ENCODE data around the gene SGCD. TPM values are rescaled to one million over a fixed set of nuclear protein-coding genes. Genes with fewer than 3 reads are reported as not detected.

SGCD gene
- total and polyA plus RNA-seq, 4 donors = 0.79 to 20.9 (median 6.0) TPM

DNA sequence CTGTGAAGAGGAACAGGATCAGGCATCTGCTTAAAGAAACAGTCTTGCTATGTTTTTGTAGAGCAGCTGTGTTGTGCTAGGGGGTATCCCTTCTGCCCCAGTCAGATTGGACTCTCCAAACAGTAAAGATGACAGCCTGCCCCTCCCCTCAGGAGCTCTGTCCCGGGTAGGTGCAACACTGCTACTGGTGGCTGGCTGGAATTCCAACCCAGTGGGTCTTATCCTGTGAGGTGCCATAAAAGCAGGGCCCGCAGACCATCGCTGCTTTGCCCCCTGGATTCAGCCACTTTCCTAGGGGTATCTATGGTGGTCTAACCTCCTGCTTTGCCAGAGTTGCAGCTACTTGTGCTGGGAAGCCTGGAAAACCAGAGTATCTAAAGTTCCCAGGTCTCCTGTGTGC is 408.5 kb downstream of the SGCD start:
- no peak overlapping the region for H3K4me3 ChIP-seq
- H3K27ac ChIP-seq (ENCODE audit: low read depth in 1 of 2, low read length in 1 of 2) = no peak overlapping the region
- ATAC-seq (ENCODE audit: insufficient read depth, low FRiP score) = no peak
- WGBS, 2 donors = 69 to 73% methylated on average over 3 of the region's 3 CpGs
- H3K36me3 ChIP-seq (ENCODE audit: control insufficient read depth in 4 of 4, insufficient read depth in 4 of 4, low read length in 4 of 4) = no peaks in the 10 kb centered on the region
- H3K9ac ChIP-seq (ENCODE audit: insufficient read depth in 1 of 2, low read length in 2 of 2) = no peak overlapping the region
- TF ChIP-seq, protein P1, sequence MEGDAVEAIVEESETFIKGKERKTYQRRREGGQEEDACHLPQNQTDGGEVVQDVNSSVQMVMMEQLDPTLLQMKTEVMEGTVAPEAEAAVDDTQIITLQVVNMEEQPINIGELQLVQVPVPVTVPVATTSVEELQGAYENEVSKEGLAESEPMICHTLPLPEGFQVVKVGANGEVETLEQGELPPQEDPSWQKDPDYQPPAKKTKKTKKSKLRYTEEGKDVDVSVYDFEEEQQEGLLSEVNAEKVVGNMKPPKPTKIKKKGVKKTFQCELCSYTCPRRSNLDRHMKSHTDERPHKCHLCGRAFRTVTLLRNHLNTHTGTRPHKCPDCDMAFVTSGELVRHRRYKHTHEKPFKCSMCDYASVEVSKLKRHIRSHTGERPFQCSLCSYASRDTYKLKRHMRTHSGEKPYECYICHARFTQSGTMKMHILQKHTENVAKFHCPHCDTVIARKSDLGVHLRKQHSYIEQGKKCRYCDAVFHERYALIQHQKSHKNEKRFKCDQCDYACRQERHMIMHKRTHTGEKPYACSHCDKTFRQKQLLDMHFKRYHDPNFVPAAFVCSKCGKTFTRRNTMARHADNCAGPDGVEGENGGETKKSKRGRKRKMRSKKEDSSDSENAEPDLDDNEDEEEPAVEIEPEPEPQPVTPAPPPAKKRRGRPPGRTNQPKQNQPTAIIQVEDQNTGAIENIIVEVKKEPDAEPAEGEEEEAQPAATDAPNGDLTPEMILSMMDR (IDR thresholded peaks at IDR 0.05; ENCODE audit: control extremely low read depth, extremely low read depth) = no peak
- H3K27me3 ChIP-seq (ENCODE audit: control insufficient read depth in 3 of 3, insufficient read depth in 3 of 3, low read length in 2 of 3) = no peaks in the 10 kb centered on the region
- peaks cover 0 to 5% (median 0%) of the 10 kb centered on the region in 5 donors for H3K4me1 ChIP-seq (ENCODE audit: control insufficient read depth in 5 of 5, insufficient read depth in 5 of 5, low read length in 5 of 5)
- DNase-seq = no peak
- H3K9me3 ChIP-seq (ENCODE audit: control insufficient read depth in 4 of 4, insufficient read depth in 3 of 4, low read length in 3 of 4) = no peaks in the 10 kb centered on the region

- Histone ChIP-seq H3K4me1 (ENCODE audit: control insufficient read depth in 5 of 5, insufficient read depth in 5 of 5, low read length in 5 of 5) (no peaks in the 10 kb centered on the region), H3K9me3 (ENCODE audit: control insufficient read depth in 4 of 4, insufficient read depth in 3 of 4, low read length in 3 of 4) (no peaks in the 10 kb centered on the region), H3K27me3 (ENCODE audit: control insufficient read depth in 3 of 3, insufficient read depth in 3 of 3, low read length in 2 of 3) (no peaks in the 10 kb centered on the region), H3K27ac (ENCODE audit: low read depth in 1 of 2, low read length in 1 of 2) (no peak overlapping the region), H3K36me3 (ENCODE audit: control insufficient read depth in 4 of 4, insufficient read depth in 4 of 4, low read length in 4 of 4) (no peaks in the 10 kb centered on the region), H3K4me3 (no peak overlapping the region), H3K9ac (ENCODE audit: insufficient read depth in 1 of 2, low read length in 2 of 2) (no peak overlapping the region)
- TF ChIP-seq, protein P1 (IDR thresholded peaks at IDR 0.05; ENCODE audit: control extremely low read depth, extremely low read depth) = no peak
- no peak for ATAC-seq (ENCODE audit: insufficient read depth, low FRiP score)
- DNase-seq = no peak
- WGBS, 2 donors = 67 to 73% methylated on average over 5 of the region's 5 CpGs
Measured at GRCh38 chr5:156741516-156741915, 414.6 kb downstream of the SGCD start.

DNA sequence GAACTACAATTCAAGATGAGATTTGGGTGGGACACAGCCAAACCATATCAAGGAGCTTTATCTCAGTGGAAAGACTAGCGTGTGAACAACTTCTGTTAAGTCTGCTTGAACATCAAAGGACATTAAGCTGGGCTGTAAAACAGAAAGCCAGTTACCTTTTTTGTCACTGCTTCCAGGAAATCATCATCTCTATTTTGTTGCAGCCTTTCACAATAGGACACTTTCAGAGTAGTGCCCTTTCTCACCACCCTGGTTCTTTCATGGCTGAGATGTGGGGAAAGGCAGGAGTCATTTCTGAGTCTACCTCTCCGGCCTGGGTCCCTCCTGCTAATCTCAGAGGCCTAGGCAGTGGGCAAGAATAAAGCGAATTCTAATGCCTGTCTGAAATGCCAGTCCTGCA is 426.9 kb downstream of the SGCD start:
- Histone ChIP-seq H3K27me3 (ENCODE audit: control insufficient read depth in 3 of 3, insufficient read depth in 3 of 3, low read length in 2 of 3) (no peaks in the 10 kb centered on the region), H3K4me1 (ENCODE audit: control insufficient read depth in 5 of 5, insufficient read depth in 5 of 5, low read length in 5 of 5) (no peaks in the 10 kb centered on the region), H3K27ac (ENCODE audit: low read depth in 1 of 2, low read length in 1 of 2) (no peak overlapping the region), H3K36me3 (ENCODE audit: control insufficient read depth in 4 of 4, insufficient read depth in 4 of 4, low read length in 4 of 4) (no peaks in the 10 kb centered on the region), H3K4me3 (no peak overlapping the region), H3K9me3 (ENCODE audit: control insufficient read depth in 4 of 4, insufficient read depth in 3 of 4, low read length in 3 of 4) (no peaks in the 10 kb centered on the region), H3K9ac (ENCODE audit: insufficient read depth in 1 of 2, low read length in 2 of 2) (no peak overlapping the region)
- no peak for DNase-seq
- ATAC-seq (ENCODE audit: insufficient read depth, low FRiP score) = no peak
- TF ChIP-seq, protein P1 (IDR thresholded peaks at IDR 0.05; ENCODE audit: control extremely low read depth, extremely low read depth) = no peak
- 80 to 88% methylated on average over 3 of the region's 3 CpGs for WGBS, 2 donors

GRCh38 chr5:156755421-156756087 is 428.6 kb downstream of the SGCD start:
- no peaks in the 10 kb centered on the region for H3K9me3 ChIP-seq (ENCODE audit: control insufficient read depth in 4 of 4, insufficient read depth in 3 of 4, low read length in 3 of 4)
- no peak overlapping the region for H3K27ac ChIP-seq (ENCODE audit: low read depth in 1 of 2, low read length in 1 of 2)
- ATAC-seq (ENCODE audit: insufficient read depth, low FRiP score) (no peak), DNase-seq (no peak)
- TF ChIP-seq, protein P1 (IDR thresholded peaks at IDR 0.05; ENCODE audit: control extremely low read depth, extremely low read depth) = no peak
- peaks cover 0 to 5% (median 1%) of the 10 kb centered on the region in 4 donors for H3K36me3 ChIP-seq (ENCODE audit: control insufficient read depth in 4 of 4, insufficient read depth in 4 of 4, low read length in 4 of 4)
- no peak overlapping the region for H3K9ac ChIP-seq (ENCODE audit: insufficient read depth in 1 of 2, low read length in 2 of 2)
- no peaks in the 10 kb centered on the region for H3K27me3 ChIP-seq (ENCODE audit: control insufficient read depth in 3 of 3, insufficient read depth in 3 of 3, low read length in 2 of 3)
- H3K4me3 ChIP-seq = no peak overlapping the region
- 76 to 78% methylated on average over 3 of the region's 3 CpGs for WGBS, 2 donors
- no peaks in the 10 kb centered on the region for H3K4me1 ChIP-seq (ENCODE audit: control insufficient read depth in 5 of 5, insufficient read depth in 5 of 5, low read length in 5 of 5)
